SK-N-SH (cell line): ENCODE data around the gene TAF1A. TPM values are rescaled to one million over a fixed set of nuclear protein-coding genes. Genes with fewer than 3 reads are reported as not detected.
A peak's percentile ranks its signal among the peaks of the same experiment; 100 is the strongest.

Experiments
- CTCF ChIA-PET: fragments of 300-600, 350-600 bp; formaldehyde crosslinking; extraction: SDS; loops from one replicate; lab custom pipeline; 2021; lab: Yijun Ruan, JAX
- POLR2A ChIA-PET: fragments of 350-600 bp; sonication (Branson Sonifier 250); formaldehyde crosslinking; extraction: SDS; loops from one replicate; lab custom pipeline; 2020; ENCODE audit warnings: antibody characterized with exemption, inconsistent platforms; lab: Yijun Ruan, JAX
- DNase-seq: peaks from one replicate; pipeline ENCODE4 v3.0.0; 2012
- H2AFZ ChIP-seq: fragments of 200-600 bp; sonication (generic); 2 replicates; pipeline ENCODE4 v1.8.1; 2016; ENCODE audit warnings: antibody characterized with exemption, mild to moderate bottlenecking, low read depth
- H3F3A ChIP-seq: fragments of 200-600 bp; sonication (generic); replicated peaks from 2 replicates; pipeline ENCODE3; 2016; ENCODE audit warnings: antibody characterized with exemption, mild to moderate bottlenecking; ENCODE audit not compliant: insufficient read depth
- H3K27ac ChIP-seq, 2 experiments: fragments of 200-500 bp in 1 of 2; fragments of 200-600 bp in 1 of 2; sonication (Bioruptor generic) in 1 of 2; sonication (generic), shearing (Covaris generic) in 1 of 2; 2 replicates each; pipeline versions ENCODE4 v1.5.1 to v1.6.1; 2014 to 2016; ENCODE audit warnings: low read depth in 2 of 2, inconsistent platforms in 1 of 2, low read length in 1 of 2, mild to moderate bottlenecking in 1 of 2, mixed read lengths in 1 of 2
- H3K27me3 ChIP-seq: fragments of 200-600 bp; sonication (generic), shearing (Covaris generic); 2 replicates; pipeline ENCODE4 v1.6.1; 2016; ENCODE audit warnings: mixed run types; ENCODE audit not compliant: insufficient read depth
- H3K36me3 ChIP-seq, 2 experiments: fragments of 200-500 bp in 1 of 2; fragments of 200-600 bp in 1 of 2; sonication (Bioruptor generic) in 1 of 2; sonication (generic) in 1 of 2; replicated peaks in 1 of 2; 2 replicates each; pipeline versions ENCODE3 to v1.5.1; 2014 to 2016; ENCODE audit warnings: low read length in 1 of 2, mild to moderate bottlenecking in 1 of 2; ENCODE audit not compliant: insufficient read depth in 2 of 2, control insufficient read depth in 1 of 2
- H3K4me1 ChIP-seq, 2 experiments: fragments of 200-500 bp in 1 of 2; fragments of 200-600 bp in 1 of 2; sonication (Bioruptor generic) in 1 of 2; sonication (generic), shearing (Covaris generic) in 1 of 2; 2 replicates each; pipeline versions ENCODE4 v1.5.1 to v1.6.1; 2014 to 2016; ENCODE audit warnings: low read depth in 1 of 2, low read length in 1 of 2, mixed run types in 1 of 2; ENCODE audit not compliant: insufficient read depth in 2 of 2, control insufficient read depth in 1 of 2
- H3K4me2 ChIP-seq: fragments of 200-600 bp; sonication (generic), shearing (Covaris generic); 2 replicates; pipeline ENCODE4 v1.6.1; 2017; ENCODE audit warnings: mixed run types
- H3K4me3 ChIP-seq, 2 experiments: fragments of 200-500 bp in 1 of 2; fragments of 200-600 bp in 1 of 2; sonication (Bioruptor generic) in 1 of 2; sonication (generic), shearing (Covaris generic) in 1 of 2; 2 replicates each; pipeline versions ENCODE4 v1.5.1 to v1.8.1; 2014 to 2016; ENCODE audit warnings: low read depth in 2 of 2, inconsistent platforms in 1 of 2, low read length in 1 of 2, mild to moderate bottlenecking in 1 of 2, mixed read lengths in 1 of 2, moderate library complexity in 1 of 2
- H3K79me2 ChIP-seq: fragments of 200-600 bp; sonication (generic); 2 replicates; pipeline ENCODE4 v1.8.1; 2017; ENCODE audit warnings: mild to moderate bottlenecking; ENCODE audit not compliant: insufficient read depth
- H3K9ac ChIP-seq: fragments of 200-600 bp; sonication (generic); 2 replicates; pipeline ENCODE4 v1.6.1; 2017; ENCODE audit warnings: mixed run types
- H3K9me2 ChIP-seq: fragments of 200-600 bp; sonication (generic); 2 replicates; pipeline ENCODE4 v1.6.1; 2017; ENCODE audit warnings: mixed run types
- H3K9me3 ChIP-seq: fragments of 200-600 bp; sonication (generic); 2 replicates; pipeline ENCODE4 v1.6.1; 2017; ENCODE audit warnings: mixed run types, mild to moderate bottlenecking, moderate library complexity
- H4K20me1 ChIP-seq: fragments of 200-600 bp; sonication (generic); 2 replicates; pipeline ENCODE4 v1.6.1; 2017; ENCODE audit warnings: mild to moderate bottlenecking, mixed run types; ENCODE audit not compliant: insufficient read depth
- CHD2 ChIP-seq: fragments of 150-350 bp; IDR thresholded peaks from 2 replicates; pipeline ENCODE4 v1.6.1; 2018; ENCODE audit warnings: low read length; ENCODE audit not compliant: partially characterized antibody
- FOSL2 ChIP-seq: IDR thresholded peaks from 2 replicates; pipeline ENCODE4 v1.4.0; 2012; ENCODE audit warnings: low read depth, mild to moderate bottlenecking, moderate library complexity, borderline replicate concordance
- FOXM1 ChIP-seq: IDR thresholded peaks from 2 replicates; pipeline ENCODE4 v1.4.0; 2012; ENCODE audit warnings: low read depth, mild to moderate bottlenecking
- GABPA ChIP-seq: IDR thresholded peaks from 2 replicates; pipeline ENCODE4 v1.4.0; 2012; ENCODE audit warnings: low read depth, mild to moderate bottlenecking
- IRF3 ChIP-seq: fragments of 150-350 bp; IDR thresholded peaks from 2 replicates; pipeline ENCODE4 v1.6.1; 2016; ENCODE audit warnings: mild to moderate bottlenecking, low read depth, low read length
- MEF2A ChIP-seq: IDR thresholded peaks from 2 replicates; pipeline ENCODE4 v1.4.0; 2012; ENCODE audit warnings: low read depth, borderline replicate concordance
- RCOR1 ChIP-seq: fragments of 150-350 bp; IDR thresholded peaks from 2 replicates; pipeline ENCODE4 v1.6.1; 2017; ENCODE audit warnings: antibody characterized with exemption, low read length
- REST ChIP-seq: IDR thresholded peaks from 2 replicates; pipeline ENCODE4 v1.6.1; 2012; ENCODE audit warnings: mild to moderate bottlenecking, low read depth, low read length, moderate library complexity
- TCF12 ChIP-seq: IDR thresholded peaks from 2 replicates; pipeline ENCODE4 v1.4.0; 2012
- TEAD4 ChIP-seq: IDR thresholded peaks from 2 replicates; pipeline ENCODE4 v1.4.0; 2012; ENCODE audit warnings: mild to moderate bottlenecking, borderline replicate concordance; ENCODE audit not compliant: insufficient read depth
- USF1 ChIP-seq: IDR thresholded peaks from 2 replicates; pipeline ENCODE4 v1.4.0; 2012; ENCODE audit warnings: low read depth, borderline replicate concordance
- USF2 ChIP-seq: fragments of 150-350 bp; IDR thresholded peaks from 2 replicates; pipeline ENCODE4 v1.6.1; 2017; ENCODE audit warnings: antibody characterized with exemption, low read length, low read depth, borderline replicate concordance
- YY1 ChIP-seq: IDR thresholded peaks from 2 replicates; pipeline ENCODE4 v1.4.0; 2012; ENCODE audit warnings: low read depth, mild to moderate bottlenecking
- WGBS: methylation state at CpG from one replicate; pipeline ENCODE4 v1.1.6; 2017; ENCODE audit warnings: low lambda C conversion rate; 5-methylcytosine and 5-hydroxymethylcytosine counted together
- polyA plus RNA-seq, 3 experiments: library from polyadenylated mRNA; depleted of rRNA; stranded (reverse); fragments of >200 nt; gene quantifications; 2 replicates each; pipeline ENCODE4 v1.2.3, GENCODE V29; 2012

The TAF1A gene
- polyA plus RNA-seq, 1 of the 3 experiments (the other 2 are of a cell fraction), result 4.6 TPM

GRCh38 chr1:222629921-222630535, 40.3 kb upstream of the TAF1A start:
- POLR2A ChIA-PET, result no interaction called here
- H3K9ac ChIP-seq, result no peak overlapping the region
- H3F3A ChIP-seq, result no peaks in the 10 kb centered on the region
- no peaks in the 10 kb centered on the region for H4K20me1 ChIP-seq
- no peak overlapping the region for H3K4me2 ChIP-seq
- TF ChIP-seq USF2 (no peak), FOSL2 (peak; percentile 22; the same call in 1 of the 2 replicates), USF1 (no peak), YY1 (no peak)
- TF ChIP-seq, all 33 proteins: peak for 1
- 74% methylated on average over 7 of the region's 7 CpGs for WGBS
- Histone ChIP-seq H3K9me2 (no peaks in the 10 kb centered on the region), H3K27me3 (no peaks in the 10 kb centered on the region), H3K9me3 (no peaks in the 10 kb centered on the region), H3K4me1 (no peaks in the 10 kb centered on the region), H3K79me2 (no peaks in the 10 kb centered on the region), H3K36me3 (peaks cover 47 to 79% of the 10 kb centered on the region in 2 experiments), H3K27ac (no peak overlapping the region), H2AFZ (no peak overlapping the region), H3K4me3 (no peak overlapping the region)
- CTCF ChIA-PET, result interaction anchor here (1.0 to 1.9 kb wide), 3 partner anchors 10 to 174 kb away, joined by 3 to 8 read pairs (median 3); no protein-coding TSS in a partner anchor
- DNase-seq, result no peak

- Histone ChIP-seq H3K9ac (no peak overlapping the region), H3K4me2 (no peak overlapping the region), H3K9me2 (no peaks in the 10 kb centered on the region), H3K4me1 (no peaks in the 10 kb centered on the region), H3F3A (no peaks in the 10 kb centered on the region), H3K4me3 (no peak overlapping the region), H4K20me1 (no peaks in the 10 kb centered on the region), H3K9me3 (no peaks in the 10 kb centered on the region), H3K27me3 (no peaks in the 10 kb centered on the region), H2AFZ (no peak overlapping the region), H3K36me3 (peaks cover 54 to 87% of the 10 kb centered on the region in 2 experiments), H3K79me2 (no peaks in the 10 kb centered on the region), H3K27ac (no peak overlapping the region)
- DNase-seq, result no peak
- TF ChIP-seq GABPA (no peak), TEAD4 (no peak), REST (no peak), CHD2 (no peak), RCOR1 (no peak), IRF3 (no peak), TCF12 (no peak), FOXM1 (no peak), MEF2A (no peak)
- ChIA-PET POLR2A (no interaction called here), CTCF (interaction anchor here (0.9 to 1.6 kb wide), 4 partner anchors 16 to 162 kb away, joined by 3 to 4 read pairs (median 4); no protein-coding TSS in a partner anchor)
- 96% methylated on average over 6 of the region's 6 CpGs for WGBS
These were observed 37.5 kb upstream of the TAF1A start for GRCh38 chr1:222627232-222627631.
